Measurements from ENCODE around the gene DUSP28.

Gene DUSP28

DNA sequence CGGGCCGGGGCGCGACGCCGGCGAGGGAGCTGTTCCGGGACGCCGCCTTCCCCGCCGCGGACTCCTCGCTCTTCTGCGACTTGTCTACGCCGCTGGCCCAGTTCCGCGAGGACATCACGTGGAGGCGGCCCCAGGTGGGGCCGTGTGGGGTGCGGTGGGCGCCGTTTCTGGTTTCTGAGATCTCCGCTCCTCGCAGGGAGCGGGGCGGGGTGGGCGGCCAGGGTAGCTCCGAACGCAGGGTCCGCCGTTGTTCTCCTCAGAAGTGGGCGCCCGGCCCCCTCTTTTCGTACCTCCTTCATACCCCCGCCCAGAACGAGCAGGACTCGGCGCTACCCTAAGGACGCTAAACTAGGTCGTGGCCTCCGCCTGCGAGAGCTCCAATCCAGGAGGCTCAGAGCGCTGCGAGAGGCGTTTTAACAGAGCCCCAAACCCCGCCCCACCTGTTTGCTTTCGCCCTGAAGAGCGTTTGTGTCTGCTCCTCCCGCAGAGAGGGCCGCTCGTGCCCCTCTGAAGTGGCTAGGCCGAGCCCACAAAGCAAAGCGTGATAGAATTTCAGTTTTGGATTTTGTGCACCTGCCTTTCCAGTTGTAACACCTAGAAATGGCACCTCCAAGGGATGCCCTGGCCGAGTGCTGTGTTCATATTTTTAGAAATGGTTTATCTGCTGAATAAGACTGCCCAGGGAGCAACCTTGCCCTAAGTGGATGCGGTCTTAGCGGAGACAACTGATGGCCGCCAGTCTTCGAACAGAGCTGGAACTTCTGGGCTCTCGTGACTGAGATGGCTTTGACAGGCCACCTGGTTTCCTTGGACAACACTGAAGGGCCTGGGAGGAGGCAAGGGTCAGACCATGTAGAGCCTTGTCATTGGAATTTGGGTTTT lies 27.0 kb downstream of the DUSP28 start:
- DNase-seq = peak; percentile 34

DNA sequence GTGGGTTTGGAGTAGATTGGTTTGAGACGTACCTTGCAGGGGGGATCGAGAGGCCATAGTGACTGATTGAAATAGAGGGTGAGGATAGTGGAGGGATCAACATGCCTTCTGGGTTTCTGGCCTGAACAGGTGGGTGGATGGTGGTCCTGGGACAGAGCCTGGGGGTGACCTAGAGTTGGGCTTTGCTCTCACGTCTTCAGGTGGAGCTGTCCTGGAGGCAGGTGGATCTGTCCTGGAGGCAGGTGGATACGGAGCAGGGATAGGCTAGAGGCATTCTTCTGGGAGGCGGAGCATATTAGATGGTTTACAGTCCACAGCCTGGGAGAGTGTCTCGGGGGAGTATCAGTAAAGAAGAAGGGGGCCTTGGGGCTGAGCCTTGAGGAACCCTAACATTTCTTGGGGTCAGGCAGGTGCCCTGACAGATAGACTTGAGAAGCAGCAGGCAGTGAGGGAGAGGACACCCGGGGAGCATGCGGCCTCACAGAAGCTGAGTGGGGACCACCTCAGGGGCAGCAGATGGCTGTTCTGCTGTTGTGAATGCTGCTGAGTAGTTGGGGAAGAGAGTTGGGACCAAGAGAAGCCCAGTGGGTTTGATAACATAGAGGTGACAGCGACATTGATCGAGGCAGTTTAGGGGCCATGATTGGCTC lies 28.0 kb downstream of the DUSP28 start:
- DNase-seq = no peak

DNA sequence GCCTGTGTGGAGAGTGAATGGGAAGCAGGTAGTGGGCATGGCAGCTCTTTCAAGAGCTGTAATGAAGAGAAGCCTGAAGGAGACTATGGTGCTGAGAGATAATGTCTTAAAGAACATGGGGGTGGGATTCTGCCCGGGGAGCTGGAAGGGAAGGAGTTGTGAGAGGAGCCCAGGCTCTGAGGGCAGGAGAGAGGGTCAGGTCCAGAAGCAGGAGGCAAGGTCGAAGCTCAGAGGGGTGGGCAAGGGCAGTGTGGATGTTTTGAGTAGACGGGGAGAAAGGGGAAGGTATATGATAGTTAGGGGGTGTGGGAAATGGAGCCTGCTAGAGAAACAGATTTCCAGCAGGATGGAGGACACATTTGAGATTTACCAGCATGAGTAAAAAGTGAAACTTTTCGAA lies 28.5 kb downstream of the DUSP28 start:
- DNase-seq = no peak

DNA sequence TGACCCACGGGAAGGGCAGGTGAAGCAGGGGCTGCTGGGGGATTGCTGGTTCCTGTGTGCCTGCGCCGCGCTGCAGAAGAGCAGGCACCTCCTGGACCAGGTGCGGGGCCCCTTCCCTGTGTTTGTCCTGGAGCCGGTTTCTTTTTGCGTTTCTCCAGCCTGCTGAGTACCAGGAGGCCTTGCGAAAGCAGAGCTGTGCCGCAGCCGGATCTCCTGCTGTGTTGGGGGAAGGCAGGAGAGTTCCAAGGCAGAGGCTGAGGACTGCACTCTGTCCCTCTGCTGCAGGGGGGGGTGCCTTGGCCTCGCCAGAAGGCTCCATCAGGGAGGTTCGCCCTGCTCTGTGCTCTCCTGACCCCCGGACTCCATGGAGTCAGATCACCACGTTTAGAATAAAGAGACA lies 29.2 kb downstream of the DUSP28 start:
- no peak for DNase-seq

DNA sequence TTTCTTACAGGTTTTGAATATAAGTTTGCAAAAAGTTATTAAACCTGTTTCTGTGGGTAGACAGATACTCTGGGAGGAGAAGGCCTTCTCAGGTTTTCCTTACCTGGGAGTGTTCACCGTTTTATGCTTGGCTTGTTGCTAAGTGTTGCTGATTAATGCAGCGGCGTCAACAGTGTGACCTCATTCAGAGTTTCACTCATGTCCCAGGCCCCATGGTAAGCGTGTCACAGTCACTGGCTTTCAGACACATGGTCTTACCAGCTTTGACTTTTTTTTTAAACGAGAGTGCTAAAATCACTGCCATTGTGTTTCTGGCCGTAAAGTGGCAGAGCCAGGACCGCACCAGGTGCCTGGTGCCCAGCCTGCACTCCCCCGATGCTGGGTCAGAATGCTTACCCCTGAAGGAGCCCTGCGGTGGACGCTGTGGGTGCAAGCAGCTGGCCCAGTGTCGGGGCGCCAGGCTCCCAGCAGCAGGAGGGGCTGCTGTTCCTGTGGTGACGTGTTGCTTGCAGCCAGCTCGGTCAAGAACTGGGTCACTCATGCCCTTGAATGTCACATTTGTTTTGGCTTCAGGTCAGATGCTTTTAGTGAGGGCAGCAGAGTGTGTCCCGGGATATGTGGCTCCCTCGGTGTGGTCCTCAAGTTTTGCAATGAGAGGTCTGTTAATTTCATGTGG lies 29.8 kb downstream of the DUSP28 start:
- DNase-seq = no peak

DNA sequence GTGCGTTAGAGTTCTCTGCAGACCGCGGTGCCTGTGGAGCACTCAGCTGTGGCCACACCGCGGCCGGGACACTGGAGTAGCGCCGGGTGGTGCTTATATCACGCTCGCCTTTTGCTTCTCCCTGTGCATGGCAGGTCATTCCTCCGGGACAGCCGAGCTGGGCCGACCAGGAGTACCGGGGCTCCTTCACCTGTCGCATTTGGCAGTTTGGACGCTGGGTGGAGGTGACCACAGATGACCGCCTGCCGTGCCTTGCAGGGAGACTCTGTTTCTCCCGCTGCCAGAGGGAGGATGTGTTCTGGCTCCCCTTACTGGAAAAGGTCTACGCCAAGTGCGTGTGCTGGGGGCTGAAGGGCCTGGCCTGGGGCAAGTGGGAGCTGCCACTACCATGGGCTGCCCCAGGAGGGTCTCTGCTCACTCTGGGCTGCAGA lies 30.5 kb downstream of the DUSP28 start:
- DNase-seq = no peak

DNA sequence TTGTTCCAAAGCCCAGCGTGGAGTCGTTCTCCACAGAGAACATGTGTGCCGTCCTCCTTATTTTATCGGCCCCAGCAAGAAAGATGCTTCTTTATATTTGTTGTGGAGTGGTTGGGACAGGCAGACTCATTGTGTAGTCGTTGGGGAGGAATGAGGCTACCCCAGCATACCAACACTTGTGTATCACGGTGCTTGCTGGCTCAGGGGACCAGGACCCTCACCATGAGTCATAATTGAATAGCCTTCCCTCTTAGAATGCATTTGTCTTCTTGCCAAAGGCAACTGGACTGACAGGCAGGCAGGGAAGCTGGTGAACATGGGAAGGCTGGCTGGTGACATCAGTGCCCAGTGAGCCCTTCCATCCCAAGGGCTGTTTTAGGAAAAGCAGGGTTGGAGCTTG lies 31.1 kb downstream of the DUSP28 start:
- no peak for DNase-seq

DNA sequence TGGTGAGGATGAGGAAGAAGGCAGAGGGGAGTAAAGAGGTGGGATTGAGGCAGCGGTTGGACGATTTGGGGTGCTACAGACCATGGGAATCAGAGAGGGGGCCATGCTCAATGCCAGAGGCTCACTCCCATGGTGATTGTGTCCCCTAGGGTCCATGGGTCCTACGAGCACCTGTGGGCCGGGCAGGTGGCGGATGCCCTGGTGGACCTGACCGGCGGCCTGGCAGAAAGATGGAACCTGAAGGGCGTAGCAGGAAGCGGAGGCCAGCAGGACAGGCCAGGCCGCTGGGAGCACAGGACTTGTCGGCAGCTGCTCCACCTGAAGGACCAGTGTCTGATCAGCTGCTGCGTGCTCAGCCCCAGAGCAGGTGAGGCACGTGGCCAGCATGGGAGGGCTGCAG lies 31.6 kb downstream of the DUSP28 start:
- DNase-seq = no peak

DNA sequence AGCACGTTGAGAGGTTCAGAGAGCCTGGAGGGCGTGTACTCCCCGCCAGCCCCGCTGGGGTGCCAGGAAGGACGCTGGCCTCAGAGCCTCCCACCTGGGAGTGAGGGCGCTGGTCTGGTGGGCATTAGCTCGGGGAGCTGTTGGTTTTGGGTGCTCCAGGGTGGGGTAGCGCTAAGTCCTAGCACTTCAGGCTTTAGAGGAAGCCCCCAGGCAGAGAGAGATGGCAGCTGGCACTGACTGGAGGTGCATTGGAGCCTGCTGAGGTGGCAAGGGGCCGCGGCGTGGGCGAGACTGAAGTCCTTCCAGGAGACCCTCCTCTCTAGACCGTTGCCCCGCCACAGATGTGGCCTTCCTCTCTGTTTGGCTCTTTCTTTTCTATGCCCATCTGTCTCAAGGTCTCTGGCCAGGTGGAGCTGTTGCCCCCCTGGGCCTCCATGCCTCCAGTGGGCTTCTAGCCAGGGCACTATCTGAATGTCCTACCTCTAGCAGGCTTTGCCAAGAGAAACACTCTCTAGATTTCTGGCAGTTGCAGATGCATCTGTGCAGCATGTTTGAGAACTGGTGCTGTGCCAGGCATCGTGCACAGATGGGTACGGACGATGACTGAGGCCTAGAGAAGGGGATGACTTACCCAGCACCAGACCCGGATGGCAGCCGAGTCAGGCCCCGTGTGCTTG lies 33.0 kb downstream of the DUSP28 start:
- no peak for DNase-seq

DNA sequence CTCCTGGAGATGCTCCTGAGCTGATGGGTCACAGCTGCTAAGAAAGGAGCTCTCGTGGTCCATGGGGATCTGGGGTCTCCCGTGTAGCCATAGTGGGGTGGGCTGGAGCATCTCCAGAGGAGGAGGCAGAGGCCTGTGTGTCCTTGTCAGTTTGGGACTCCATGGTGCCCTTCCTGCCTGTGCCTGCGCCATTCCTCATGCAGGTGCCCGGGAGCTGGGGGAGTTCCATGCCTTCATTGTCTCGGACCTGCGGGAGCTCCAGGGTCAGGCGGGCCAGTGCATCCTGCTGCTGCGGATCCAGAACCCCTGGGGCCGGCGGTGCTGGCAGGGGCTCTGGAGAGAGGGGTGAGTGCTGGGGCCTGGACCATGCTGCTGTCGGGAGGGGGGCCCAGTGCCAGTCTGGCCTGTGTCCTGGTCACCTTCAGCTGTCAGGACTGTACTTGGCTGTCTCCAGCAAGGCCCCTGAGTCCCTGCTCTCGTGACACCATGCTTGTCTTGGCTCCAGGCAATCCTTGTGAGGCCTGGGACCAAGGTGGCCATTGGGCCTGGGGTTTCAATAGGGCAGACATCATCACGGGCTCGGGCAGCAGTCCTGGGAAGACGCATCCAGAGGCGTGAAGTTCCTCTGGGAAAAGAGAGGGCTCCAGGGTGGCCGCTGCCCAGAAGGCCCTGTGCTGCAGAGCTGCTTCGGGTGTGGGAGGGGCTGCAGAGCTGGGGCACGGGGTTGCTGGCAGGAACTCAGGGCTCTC lies 33.7 kb downstream of the DUSP28 start:
- DNase-seq = no peak

DNA sequence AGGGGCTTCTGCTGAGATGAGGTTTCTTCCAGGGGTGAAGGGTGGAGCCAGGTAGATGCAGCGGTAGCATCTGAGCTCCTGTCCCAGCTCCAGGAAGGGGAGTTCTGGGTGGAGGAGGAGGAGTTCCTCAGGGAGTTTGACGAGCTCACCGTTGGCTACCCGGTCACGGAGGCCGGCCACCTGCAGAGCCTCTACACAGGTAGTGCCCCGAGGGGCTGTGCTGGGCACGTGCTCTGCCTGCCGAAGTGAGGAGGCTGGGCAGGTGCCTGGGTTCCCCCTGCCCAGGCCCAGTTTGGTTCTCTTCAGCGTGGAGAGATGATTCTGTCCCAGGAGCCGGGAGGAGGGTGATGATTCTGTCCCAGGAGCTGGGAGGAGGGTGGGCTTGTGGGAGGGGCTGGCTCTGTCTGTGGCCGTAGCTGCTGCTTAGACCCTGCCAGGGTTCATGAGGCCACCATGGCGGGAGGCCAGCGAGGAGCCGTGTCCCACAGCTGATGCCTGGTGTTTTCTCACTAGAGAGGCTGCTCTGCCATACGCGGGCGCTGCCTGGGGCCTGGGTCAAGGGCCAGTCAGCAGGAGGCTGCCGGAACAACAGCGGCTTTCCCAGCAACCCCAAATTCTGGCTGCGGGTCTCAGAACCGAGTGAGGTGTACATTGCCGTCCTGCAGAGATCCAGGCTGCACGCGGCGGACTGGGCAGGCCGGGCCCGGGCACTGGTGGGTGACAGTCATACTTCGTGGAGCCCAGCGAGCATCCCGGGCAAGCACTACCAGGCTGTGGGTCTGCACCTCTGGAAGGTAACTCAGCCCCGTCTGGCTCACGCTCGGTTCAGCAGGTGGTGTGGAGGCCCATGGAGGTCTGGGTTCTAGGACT lies 34.6 kb downstream of the DUSP28 start:
- DNase-seq = no peak

DNA sequence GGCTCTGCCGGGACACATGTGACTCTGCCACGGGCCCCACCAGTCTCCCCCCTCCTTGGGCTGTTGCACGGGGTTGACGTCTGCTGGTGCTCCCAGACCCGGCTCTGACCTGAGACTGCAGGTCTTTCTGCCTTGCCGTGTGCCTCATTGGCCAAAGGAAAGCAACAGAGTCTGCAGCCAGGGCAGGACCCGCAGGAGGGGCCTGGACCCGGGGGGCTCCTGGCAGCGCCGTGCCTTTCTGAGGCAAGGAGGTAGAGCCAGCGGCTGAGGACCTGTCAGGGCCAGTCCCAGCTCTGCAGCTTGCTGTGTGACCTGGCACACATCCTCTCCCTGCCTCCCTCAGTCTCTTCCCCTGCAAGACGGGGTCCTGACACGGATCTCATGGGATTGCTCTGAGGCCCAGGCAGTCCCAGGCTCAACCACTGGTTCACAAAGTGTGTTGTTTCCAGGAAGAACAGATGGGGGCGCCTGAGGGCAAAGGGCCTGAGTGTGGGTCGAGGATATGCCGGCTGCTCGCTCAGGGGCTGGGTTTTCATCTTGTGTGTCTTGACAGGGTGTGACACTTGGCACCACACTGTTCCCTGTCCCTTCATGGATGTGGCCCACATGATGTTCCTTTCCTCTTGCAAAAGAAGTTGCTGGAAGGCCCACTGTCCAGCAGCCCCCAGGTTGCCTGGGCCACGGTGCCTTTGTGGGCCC lies 35.4 kb downstream of the DUSP28 start:
- DNase-seq = no peak

DNA sequence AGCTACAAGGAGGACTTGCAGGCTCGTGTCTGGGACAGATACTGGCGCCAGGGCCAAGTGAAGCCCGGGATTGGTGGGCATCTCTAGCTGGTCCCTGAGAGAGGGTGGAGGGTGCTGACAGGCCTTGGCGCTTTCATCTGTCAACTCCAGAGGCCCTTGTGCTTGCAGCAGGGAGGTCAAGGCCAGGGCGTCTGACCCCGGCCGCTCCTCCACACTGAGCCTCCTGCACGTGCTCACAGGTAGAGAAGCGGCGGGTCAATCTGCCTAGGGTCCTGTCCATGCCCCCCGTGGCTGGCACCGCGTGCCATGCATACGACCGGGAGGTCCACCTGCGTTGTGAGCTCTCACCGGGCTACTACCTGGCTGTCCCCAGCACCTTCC lies 35.9 kb downstream of the DUSP28 start:
- DNase-seq = no peak

DNA sequence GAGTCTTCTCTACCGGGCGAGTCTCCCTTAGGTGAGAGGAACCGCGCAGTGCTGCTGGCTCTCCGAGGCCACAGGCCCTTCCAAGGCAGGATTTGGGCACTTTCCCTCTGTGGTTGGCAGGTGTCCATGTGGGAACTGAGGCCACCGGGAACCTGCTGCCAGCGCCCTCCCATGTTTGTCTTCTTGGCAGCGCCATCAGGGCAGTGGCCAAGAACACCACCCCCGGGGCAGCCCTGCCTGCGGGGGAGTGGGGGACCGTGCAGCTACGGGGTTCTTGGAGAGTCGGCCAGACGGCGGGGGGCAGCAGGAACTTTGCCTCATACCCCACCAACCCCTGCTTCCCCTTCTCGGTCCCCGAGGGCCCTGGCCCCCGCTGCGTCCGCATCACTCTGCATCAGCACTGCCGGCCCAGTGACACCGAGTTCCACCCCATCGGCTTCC lies 36.4 kb downstream of the DUSP28 start:
- DNase-seq = no peak

DNA sequence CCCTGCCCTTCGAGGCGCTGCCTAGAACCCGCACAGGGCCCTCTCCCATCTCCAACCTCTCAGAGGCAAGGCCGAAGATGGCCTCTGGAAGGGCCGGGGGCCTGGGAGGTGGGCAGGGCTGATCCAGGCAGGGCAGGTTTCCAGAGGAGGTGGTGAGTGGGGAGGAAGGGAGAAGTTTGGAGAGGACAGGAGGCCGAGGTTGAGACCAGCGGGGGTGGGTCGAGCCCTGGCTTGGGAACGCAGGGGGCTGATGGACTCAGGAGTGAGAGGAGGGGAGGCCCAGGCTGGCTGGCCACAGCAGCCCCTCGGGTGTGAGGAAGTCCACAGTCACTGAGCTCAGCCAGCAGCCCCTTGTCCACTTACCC lies 36.9 kb downstream of the DUSP28 start:
- no peak for DNase-seq

DNA sequence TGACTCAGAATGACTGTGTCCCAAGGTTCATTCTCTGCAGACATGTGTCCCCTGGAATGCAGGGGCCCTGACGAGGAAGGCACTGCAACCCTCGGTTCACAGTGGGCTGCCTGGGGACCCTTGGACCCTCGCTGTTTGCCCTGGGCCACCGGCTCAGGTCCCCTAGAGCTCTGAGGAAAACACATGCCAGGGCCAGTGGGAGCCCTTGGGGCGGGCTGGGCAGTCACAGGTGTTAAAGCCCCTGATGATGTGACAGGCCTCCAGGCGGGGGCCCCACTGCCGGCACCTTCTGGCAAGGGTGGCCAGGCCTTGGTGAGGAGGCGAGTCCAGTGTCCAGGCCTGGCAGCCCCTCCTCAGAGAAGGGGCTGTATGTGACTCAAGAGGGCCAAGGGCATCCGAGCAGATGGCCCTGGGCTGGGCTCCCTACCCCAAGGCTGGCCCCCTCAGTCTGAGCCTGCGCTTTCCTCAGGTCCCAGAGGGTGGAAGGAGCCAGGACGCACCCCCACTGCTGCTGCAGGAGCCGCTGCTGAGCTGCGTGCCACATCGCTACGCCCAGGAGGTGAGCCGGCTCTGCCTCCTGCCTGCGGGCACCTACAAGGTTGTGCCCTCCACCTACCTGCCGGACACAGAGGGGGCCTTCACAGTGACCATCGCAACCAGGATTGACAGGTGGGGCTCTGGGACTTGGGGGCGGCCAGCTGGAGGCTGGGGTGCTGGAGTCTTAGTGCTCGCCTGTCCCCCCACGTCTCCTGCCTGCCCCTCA lies 37.4 kb downstream of the DUSP28 start:
- no peak for DNase-seq

DNA sequence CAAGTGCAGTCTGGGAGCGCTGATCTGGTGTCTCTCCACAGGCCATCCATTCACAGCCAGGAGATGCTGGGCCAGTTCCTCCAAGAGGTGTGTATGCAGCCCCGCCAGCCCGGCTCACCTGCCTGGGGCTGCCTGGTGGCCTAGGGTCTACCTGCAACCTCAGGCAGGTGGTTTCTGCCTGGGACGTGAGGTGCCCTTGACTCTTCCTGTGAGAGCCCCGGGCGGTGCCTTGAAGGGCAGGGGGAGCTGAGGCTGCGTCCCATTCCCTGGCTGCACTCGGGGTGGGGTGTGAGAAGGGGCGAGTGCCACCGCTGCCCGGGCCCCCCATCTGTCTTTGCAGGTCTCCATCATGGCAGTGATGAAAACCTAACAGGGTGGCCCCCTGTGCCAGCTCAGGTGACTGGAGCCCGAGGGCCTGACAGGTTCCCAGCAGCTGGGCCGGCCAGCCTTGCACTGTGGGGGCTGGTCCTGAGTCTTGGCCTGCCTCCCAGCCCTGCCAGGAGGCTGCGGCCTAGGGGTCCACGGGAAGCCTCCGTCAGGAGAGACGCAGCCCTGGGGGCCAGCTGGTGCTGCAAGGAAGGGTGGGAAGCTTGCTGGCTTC lies 38.3 kb downstream of the DUSP28 start:
- no peak for DNase-seq

DNA sequence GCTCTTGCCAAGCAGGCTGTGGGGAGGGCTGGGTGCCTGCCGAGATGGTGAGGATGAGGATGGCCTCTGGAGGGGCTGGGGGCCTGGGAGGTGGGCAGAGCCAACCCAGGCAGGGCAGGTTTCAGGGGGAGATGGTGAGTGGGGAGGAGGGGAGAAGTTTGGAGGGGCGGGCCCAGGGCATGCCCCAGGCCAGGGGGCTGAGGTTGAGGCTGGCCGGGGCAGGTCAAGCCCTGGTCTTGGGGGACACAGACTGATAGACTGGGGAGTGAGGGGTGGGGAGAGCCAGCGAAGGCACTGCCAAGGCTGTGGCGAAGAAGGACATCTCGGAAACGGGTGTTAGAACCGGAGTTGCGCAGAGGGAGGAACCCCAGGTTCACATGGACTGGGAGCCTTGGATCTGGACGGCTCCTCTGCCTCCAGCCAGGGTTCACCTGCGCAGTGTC lies 39.0 kb downstream of the DUSP28 start:
- DNase-seq = no peak

DNA sequence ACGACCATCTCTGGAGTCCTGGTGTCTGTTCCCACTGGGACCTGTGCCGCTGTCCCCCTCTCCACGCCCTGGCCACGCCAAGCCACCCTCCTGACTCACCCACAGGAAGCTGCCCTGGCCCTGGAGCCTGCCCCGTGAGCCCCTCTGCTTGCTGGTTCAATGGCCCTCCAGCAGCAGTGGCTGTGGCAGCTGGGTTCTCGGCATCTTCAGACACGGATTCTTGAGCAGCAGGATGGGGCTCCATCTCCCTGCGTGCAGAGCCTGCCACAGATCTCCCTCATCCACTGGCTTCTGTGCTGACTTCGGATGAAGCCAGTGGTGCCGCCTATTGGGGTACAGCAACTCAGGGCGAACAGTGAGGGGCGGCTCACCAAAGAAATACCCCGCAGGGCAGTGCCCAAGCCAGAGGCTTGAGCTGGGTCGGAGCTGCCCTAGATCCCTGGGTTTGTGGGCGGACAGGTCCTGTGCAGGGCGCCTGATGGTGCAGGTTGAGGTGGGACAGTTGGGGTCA lies 40.3 kb downstream of the DUSP28 start:
- DNase-seq = no peak
